CD14-positive monocyte (primary cell): ENCODE data around the gene SMARCA4. TPM values are rescaled to one million over a fixed set of nuclear protein-coding genes. Genes with fewer than 3 reads are reported as not detected.
A peak's percentile ranks its signal among the peaks of the same experiment; 100 is the strongest.

ENCODE experiments used
- DNase-seq, 3 donors: peaks; one replicate each; pipeline ENCODE4 v3.0.0-alpha.2; 2011 to 2022
- H2AFZ ChIP-seq: 2 replicates; pipeline ENCODE4 v1.6.0; 2012; ENCODE audit warnings: mild to moderate bottlenecking, low read depth, low read length, inconsistent platforms; ENCODE audit not compliant: insufficient read depth, poor library complexity, severe bottlenecking
- H3K27ac ChIP-seq, 2 donors: 1 replicate in 1 of 2; 2 replicates in 1 of 2; pipeline ENCODE4 v1.5.1; 2012 to 2013; ENCODE audit warnings: low read length in 2 of 2, control low read depth in 1 of 2, inconsistent platforms in 1 of 2, low read depth in 1 of 2, mild to moderate bottlenecking in 1 of 2
- H3K27me3 ChIP-seq, 2 donors: one replicate each; pipeline versions ENCODE4 v1.6.0 to v1.6.1; 2011 to 2013; ENCODE audit warnings: low read length in 2 of 2; ENCODE audit not compliant: control insufficient read depth in 2 of 2, insufficient read depth in 2 of 2
- H3K36me3 ChIP-seq, 2 donors: replicated peaks in 1 of 2; 1 replicate in 1 of 2; 2 replicates in 1 of 2; pipeline versions ENCODE4 v1.5.1 to v1.6.1; 2012 to 2013; ENCODE audit warnings: low read length in 2 of 2, control low read depth in 1 of 2, inconsistent platforms in 1 of 2, mild to moderate bottlenecking in 1 of 2; ENCODE audit not compliant: insufficient read depth in 2 of 2, control insufficient read depth in 1 of 2
- H3K4me1 ChIP-seq, 2 donors: 1 replicate in 1 of 2; 2 replicates in 1 of 2; pipeline versions ENCODE4 v1.5.1 to v1.6.1; 2012 to 2013; ENCODE audit warnings: low read length in 2 of 2, control low read depth in 1 of 2, inconsistent platforms in 1 of 2, mild to moderate bottlenecking in 1 of 2, moderate library complexity in 1 of 2; ENCODE audit not compliant: insufficient read depth in 2 of 2, control insufficient read depth in 1 of 2
- H3K4me2 ChIP-seq: replicated peaks from 2 replicates; pipeline ENCODE3; 2012; ENCODE audit warnings: low read length, moderate library complexity, mild to moderate bottlenecking; ENCODE audit not compliant: poor library complexity, severe bottlenecking; ENCODE audit errors: extremely low read depth
- H3K4me3 ChIP-seq, 3 experiments: fragments of 200-600 bp in 1 of 3; sonication (generic) in 1 of 3; replicated peaks in 1 of 3; 1 replicate in 2 of 3; 2 replicates in 1 of 3; pipeline ENCODE4 v1.5.1; 2011 to 2013; ENCODE audit warnings: low read length in 3 of 3, mild to moderate bottlenecking in 3 of 3, control low read depth in 2 of 3, low read depth in 2 of 3, inconsistent platforms in 1 of 3, moderate library complexity in 1 of 3
- H3K79me2 ChIP-seq: 2 replicates; pipeline ENCODE4 v1.6.0; 2012; ENCODE audit warnings: mild to moderate bottlenecking, control low read depth, inconsistent platforms, low read length, moderate library complexity; ENCODE audit not compliant: insufficient read depth
- H3K9ac ChIP-seq: 2 replicates; pipeline ENCODE4 v1.6.0; 2017; ENCODE audit warnings: low read length, mild to moderate bottlenecking; ENCODE audit not compliant: insufficient read depth, poor library complexity, severe bottlenecking
- H3K9me3 ChIP-seq, 2 donors: replicated peaks in 1 of 2; 1 replicate in 1 of 2; 2 replicates in 1 of 2; pipeline versions ENCODE4 v1.5.1 to v1.6.1; 2012 to 2013; ENCODE audit warnings: low read length in 2 of 2, control low read depth in 1 of 2; ENCODE audit not compliant: control insufficient read depth in 1 of 2, insufficient read depth in 1 of 2
- H4K20me1 ChIP-seq: 2 replicates; pipeline ENCODE4 v1.6.0; 2012; ENCODE audit warnings: mild to moderate bottlenecking, low read length, control low read depth, moderate library complexity; ENCODE audit not compliant: insufficient read depth
- H3K27ac Mint-ChIP-seq, 7 donors: one replicate each; pipeline ENCODE4 v1.8.0; 2020; ENCODE audit warnings: mild to moderate bottlenecking in 7 of 7, mixed read lengths in 7 of 7, moderate library complexity in 6 of 7, inconsistent platforms in 2 of 7
- H3K27me3 Mint-ChIP-seq, 3 donors: one replicate each; pipeline ENCODE4 v1.8.0; 2021 to 2022; ENCODE audit warnings: low read depth in 3 of 3, mild to moderate bottlenecking in 3 of 3, mixed read lengths in 3 of 3, moderate library complexity in 3 of 3, inconsistent platforms in 1 of 3
- H3K36me3 Mint-ChIP-seq, 2 donors: one replicate each; pipeline ENCODE4 v1.8.0; 2020; ENCODE audit warnings: mixed read lengths in 2 of 2, inconsistent platforms in 1 of 2, mild to moderate bottlenecking in 1 of 2
- H3K4me1 Mint-ChIP-seq: one replicate; pipeline ENCODE4 v1.8.0; 2020; ENCODE audit warnings: mild to moderate bottlenecking, mixed read lengths
- H3K4me3 Mint-ChIP-seq, 2 donors: one replicate each; pipeline ENCODE4 v1.8.0; 2020; ENCODE audit warnings: mild to moderate bottlenecking in 2 of 2, mixed read lengths in 2 of 2, moderate library complexity in 1 of 2
- H3K9me3 Mint-ChIP-seq, 7 donors: one replicate each; pipeline ENCODE4 v1.8.0; 2020 to 2022; ENCODE audit warnings: mixed read lengths in 7 of 7, mild to moderate bottlenecking in 6 of 7, moderate library complexity in 6 of 7, inconsistent platforms in 2 of 7
- WGBS: methylation state at CpG from one replicate; pipeline ENCODE4 v1.1.5; 2013; ENCODE audit warnings: missing lambda C conversion rate; ENCODE audit not compliant: insufficient coverage; 5-methylcytosine and 5-hydroxymethylcytosine counted together
- intact Hi-C, 2 donors: fragments of 100-400 bp; cut with micrococcal nuclease; formaldehyde crosslinking; loops; one replicate each; pipeline versions ENCODE4 v1.15.0 to v1.15.1; 2023
- polyA plus RNA-seq, 3 donors: library from polyadenylated mRNA; depleted of rRNA in 1 of 3; unstranded in 2 of 3; stranded (reverse) in 1 of 3; fragments of 300-500 nt in 2 of 3; fragments of >200 nt in 1 of 3; fragmentation: Illumina TruSeq in 2 of 3; gene quantifications; 1 replicate in 2 of 3; 2 replicates in 1 of 3; pipeline ENCODE4 v1.2.3, GENCODE V29; 2012 to 2021
- TF ChIP-seq, protein P1 (sequence below): fragments of 200-600 bp; IDR thresholded peaks from one replicate; pipeline ENCODE4 v1.8.0; 2022; ENCODE audit warnings: antibody characterized with exemption, mild to moderate bottlenecking

Gene SMARCA4
- polyA plus RNA-seq, 3 donors, result 5.1 to 53.3 (median 7.0) TPM

DNA sequence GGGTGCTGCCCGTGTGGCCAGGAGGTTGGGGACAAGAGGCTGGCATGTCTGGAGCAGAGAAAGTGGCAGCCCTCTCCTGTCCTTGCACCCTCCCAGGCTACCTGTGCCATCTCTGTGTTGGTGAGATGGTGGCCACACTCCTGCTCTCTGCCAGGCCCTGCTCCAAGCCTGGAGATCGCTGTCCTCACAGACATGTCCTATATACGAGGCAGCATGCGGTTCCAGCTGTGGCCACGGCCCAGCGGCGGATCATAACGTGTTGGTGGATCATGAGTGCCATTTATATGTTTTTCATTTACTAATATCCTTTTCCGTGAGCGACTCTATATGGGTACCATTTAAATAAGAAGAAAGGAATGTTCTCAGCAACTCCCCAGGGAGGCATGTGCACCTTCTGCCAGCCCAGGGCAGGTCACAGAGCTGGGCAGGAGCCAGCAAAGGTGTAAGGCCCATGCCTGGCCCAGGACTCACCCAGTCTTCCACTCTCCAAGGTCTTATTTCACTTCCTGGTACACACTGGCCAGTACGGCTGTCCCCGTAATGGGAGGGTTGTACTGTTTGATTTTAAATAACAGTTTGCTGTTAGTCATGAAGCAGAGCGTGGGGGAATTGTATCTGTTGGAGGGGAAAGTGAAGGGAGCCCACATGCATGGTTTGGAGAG lies 81.3 kb downstream of the SMARCA4 start:
- Mint-ChIP-seq H3K4me1 (no peaks in the 10 kb centered on the region), H3K27me3 (peaks cover 8 to 10% (median 10%) of the 10 kb centered on the region in 3 donors), H3K27ac (peak overlapping the region in 1 of 7 donors; percentile 7), H3K4me3 (no peak overlapping the region), H3K9me3 (peaks cover 0 to 5% (median 0%) of the 10 kb centered on the region in 7 donors), H3K36me3 (peaks cover 73 to 87% of the 10 kb centered on the region in 2 donors)
- Histone ChIP-seq H3K27ac (no peak overlapping the region), H2AFZ (no peak overlapping the region), H3K27me3 (peaks cover 0 to 3% of the 10 kb centered on the region in 2 donors), H3K4me3 (no peak overlapping the region), H3K9ac (no peak overlapping the region), H3K79me2 (no peaks in the 10 kb centered on the region), H3K36me3 (peaks cover 46 to 82% of the 10 kb centered on the region in 2 donors), H4K20me1 (peaks cover 9% of the 10 kb centered on the region), H3K4me2 (no peak overlapping the region), H3K9me3 (no peaks in the 10 kb centered on the region), H3K4me1 (no peaks in the 10 kb centered on the region)
- TF ChIP-seq, protein P1, sequence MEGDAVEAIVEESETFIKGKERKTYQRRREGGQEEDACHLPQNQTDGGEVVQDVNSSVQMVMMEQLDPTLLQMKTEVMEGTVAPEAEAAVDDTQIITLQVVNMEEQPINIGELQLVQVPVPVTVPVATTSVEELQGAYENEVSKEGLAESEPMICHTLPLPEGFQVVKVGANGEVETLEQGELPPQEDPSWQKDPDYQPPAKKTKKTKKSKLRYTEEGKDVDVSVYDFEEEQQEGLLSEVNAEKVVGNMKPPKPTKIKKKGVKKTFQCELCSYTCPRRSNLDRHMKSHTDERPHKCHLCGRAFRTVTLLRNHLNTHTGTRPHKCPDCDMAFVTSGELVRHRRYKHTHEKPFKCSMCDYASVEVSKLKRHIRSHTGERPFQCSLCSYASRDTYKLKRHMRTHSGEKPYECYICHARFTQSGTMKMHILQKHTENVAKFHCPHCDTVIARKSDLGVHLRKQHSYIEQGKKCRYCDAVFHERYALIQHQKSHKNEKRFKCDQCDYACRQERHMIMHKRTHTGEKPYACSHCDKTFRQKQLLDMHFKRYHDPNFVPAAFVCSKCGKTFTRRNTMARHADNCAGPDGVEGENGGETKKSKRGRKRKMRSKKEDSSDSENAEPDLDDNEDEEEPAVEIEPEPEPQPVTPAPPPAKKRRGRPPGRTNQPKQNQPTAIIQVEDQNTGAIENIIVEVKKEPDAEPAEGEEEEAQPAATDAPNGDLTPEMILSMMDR, result no peak
- intact Hi-C loops, result no loop called here
- 85% methylated on average over 2 of the region's 13 CpGs for WGBS
- no peak for DNase-seq

DNA sequence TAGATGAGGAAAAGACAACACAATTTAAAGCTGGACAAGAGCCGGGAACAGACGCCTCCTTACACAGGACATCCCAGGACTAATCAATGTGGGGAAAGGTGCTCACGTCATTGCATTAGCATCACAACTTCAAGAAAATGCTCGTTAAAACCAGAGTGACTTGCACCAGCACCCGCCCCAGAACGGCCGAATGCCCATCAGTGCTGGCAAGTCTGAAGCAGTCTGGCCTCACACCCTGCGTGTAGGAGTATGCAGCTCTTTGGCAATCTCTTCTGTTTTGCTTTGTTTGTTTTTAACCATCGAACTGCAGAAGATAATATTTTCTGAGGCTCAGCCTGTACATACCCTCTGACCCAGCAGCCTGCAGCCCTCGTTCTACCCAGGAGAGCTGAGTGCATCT lies 83.6 kb downstream of the SMARCA4 start:
- peaks cover 15% of the 10 kb centered on the region for H3K4me1 Mint-ChIP-seq
- Histone ChIP-seq H3K27me3 (peaks cover 0 to 3% of the 10 kb centered on the region in 2 donors), H3K4me3 (no peak overlapping the region), H3K4me1 (peaks cover 11 to 12% of the 10 kb centered on the region in 2 donors), H3K36me3 (peaks cover 29 to 62% of the 10 kb centered on the region in 2 donors), H3K4me2 (no peak overlapping the region), H4K20me1 (peaks cover 8% of the 10 kb centered on the region), H3K9ac (no peak overlapping the region), H3K9me3 (no peaks in the 10 kb centered on the region), H3K27ac (no peak overlapping the region), H2AFZ (no peak overlapping the region), H3K79me2 (no peaks in the 10 kb centered on the region)
- H3K4me3 Mint-ChIP-seq, result no peak overlapping the region
- TF ChIP-seq, protein P1, result no peak
- no peak overlapping the region for H3K27ac Mint-ChIP-seq
- intact Hi-C loops, result no loop called here
- 97% methylated on average over 10 of the region's 10 CpGs for WGBS
- H3K9me3 Mint-ChIP-seq, result peaks cover 0 to 5% (median 0%) of the 10 kb centered on the region in 7 donors
- peaks cover 18 to 23% (median 18%) of the 10 kb centered on the region in 3 donors for H3K27me3 Mint-ChIP-seq
- peaks cover 66 to 81% of the 10 kb centered on the region in 2 donors for H3K36me3 Mint-ChIP-seq
- no peak for DNase-seq
